Vagina (tissue), 2 donors: Measurements from ENCODE around the gene SLC9A9. TPM values are rescaled to one million over a fixed set of nuclear protein-coding genes. Genes with fewer than 3 reads are reported as not detected.

Experiments
- DNase-seq, 2 donors: peaks; one replicate each; pipeline ENCODE4 v3.0.0-alpha.2; 2017; ENCODE audit errors: extremely low spot score in 2 of 2
- H3K27ac ChIP-seq: fragments of 200-600 bp; sonication (generic); one replicate; pipeline ENCODE4 v1.5.1; 2019
- H3K27me3 ChIP-seq: fragments of 200-600 bp; sonication (generic); one replicate; pipeline ENCODE4 v1.5.1; 2019
- H3K36me3 ChIP-seq, 2 donors: fragments of 200-600 bp; sonication (generic); one replicate each; pipeline ENCODE4 v1.5.1; 2017 to 2019
- H3K4me1 ChIP-seq: fragments of 200-600 bp; sonication (generic); one replicate; pipeline ENCODE4 v1.5.1; 2019
- H3K4me3 ChIP-seq, 2 donors: fragments of 200-600 bp; sonication (generic); 1 replicate in 1 of 2; 2 replicates in 1 of 2; pipeline ENCODE4 v1.5.1; 2016 to 2019
- H3K9me3 ChIP-seq: fragments of 200-600 bp; sonication (generic); one replicate; pipeline ENCODE4 v1.5.1; 2019
- POLR2A ChIP-seq, 2 donors: fragments of 450-650 bp; IDR thresholded peaks; one replicate each; pipeline ENCODE4 v1.6.1; 2017; ENCODE audit warnings: antibody characterized with exemption in 2 of 2, mild to moderate bottlenecking in 2 of 2, moderate library complexity in 2 of 2
- POLR2AphosphoS5 ChIP-seq, 2 donors: sonication (generic); formaldehyde crosslinking; IDR thresholded peaks; one replicate each; pipeline ENCODE4 v1.9.0; 2017; ENCODE audit warnings: antibody characterized with exemption in 2 of 2, mild to moderate bottlenecking in 2 of 2, low read depth in 1 of 2; ENCODE audit not compliant: insufficient read depth in 1 of 2
- intact Hi-C: fragments of 100-400 bp; cut with DNase I; formaldehyde crosslinking; loops from one replicate; pipeline ENCODE4 v1.15.1; 2023
- total RNA-seq: library from RNA; depleted of rRNA; stranded (reverse); fragments of >200 nt; gene quantifications from one replicate; pipeline ENCODE4 v1.2.3, GENCODE V29; 2016
- TF ChIP-seq, protein P1 (sequence below), 3 experiments: fragments of 450-650 bp in 2 of 3; fragments of 200-600 bp in 1 of 3; sonication (generic) in 1 of 3; IDR thresholded peaks; one replicate each; pipeline ENCODE4 v1.5.1; 2017 to 2019; ENCODE audit warnings: antibody characterized with exemption in 3 of 3, mild to moderate bottlenecking in 2 of 3, moderate library complexity in 2 of 3

Gene SLC9A9
- total RNA-seq, 1 donor from 2014 or later: 30.7 TPM

DNA sequence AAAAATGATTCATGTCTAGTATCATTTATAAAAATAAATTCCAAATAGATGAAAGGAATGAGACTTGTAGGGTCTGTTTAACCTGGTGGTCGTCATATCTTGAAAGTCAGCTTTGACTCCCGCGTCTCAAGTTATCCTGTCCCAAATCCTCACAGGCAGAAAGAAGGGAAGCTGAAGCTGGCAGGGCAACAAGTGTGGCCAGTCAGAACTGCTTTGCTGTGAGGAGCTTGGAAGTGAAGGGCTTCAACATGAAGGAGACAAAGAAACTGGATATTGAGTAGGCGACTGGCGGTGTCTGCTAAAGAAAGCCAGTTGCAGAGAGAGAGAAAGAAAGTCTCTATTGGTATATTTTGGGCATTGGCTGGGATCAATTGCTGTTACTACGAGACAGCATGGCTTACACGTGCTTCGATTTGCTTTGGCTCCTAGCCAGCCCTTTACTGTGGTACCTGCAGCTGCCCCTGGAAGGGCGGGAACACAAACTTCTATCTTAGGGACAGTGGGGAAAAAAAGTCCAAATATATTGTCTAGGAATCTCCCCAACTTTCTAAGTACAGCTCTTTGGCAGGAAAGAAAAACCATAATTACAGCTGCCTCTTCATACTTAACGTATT lies 621.5 kb downstream of the SLC9A9 start:
- Histone ChIP-seq H3K27ac (no peak overlapping the region), H3K4me1 (no peaks in the 10 kb centered on the region), H3K27me3 (no peaks in the 10 kb centered on the region), H3K4me3 (no peak overlapping the region), H3K9me3 (no peaks in the 10 kb centered on the region), H3K36me3 (no peaks in the 10 kb centered on the region)
- DNase-seq: no peak
- intact Hi-C loops: no loop called here
- TF ChIP-seq POLR2AphosphoS5 (IDR thresholded peaks at IDR 0.05; ENCODE audit: insufficient read depth in 1 of 2, low read depth in 1 of 2) (no peak), POLR2A (IDR thresholded peaks at IDR 0.05) (no peak)
- TF ChIP-seq, protein P1, sequence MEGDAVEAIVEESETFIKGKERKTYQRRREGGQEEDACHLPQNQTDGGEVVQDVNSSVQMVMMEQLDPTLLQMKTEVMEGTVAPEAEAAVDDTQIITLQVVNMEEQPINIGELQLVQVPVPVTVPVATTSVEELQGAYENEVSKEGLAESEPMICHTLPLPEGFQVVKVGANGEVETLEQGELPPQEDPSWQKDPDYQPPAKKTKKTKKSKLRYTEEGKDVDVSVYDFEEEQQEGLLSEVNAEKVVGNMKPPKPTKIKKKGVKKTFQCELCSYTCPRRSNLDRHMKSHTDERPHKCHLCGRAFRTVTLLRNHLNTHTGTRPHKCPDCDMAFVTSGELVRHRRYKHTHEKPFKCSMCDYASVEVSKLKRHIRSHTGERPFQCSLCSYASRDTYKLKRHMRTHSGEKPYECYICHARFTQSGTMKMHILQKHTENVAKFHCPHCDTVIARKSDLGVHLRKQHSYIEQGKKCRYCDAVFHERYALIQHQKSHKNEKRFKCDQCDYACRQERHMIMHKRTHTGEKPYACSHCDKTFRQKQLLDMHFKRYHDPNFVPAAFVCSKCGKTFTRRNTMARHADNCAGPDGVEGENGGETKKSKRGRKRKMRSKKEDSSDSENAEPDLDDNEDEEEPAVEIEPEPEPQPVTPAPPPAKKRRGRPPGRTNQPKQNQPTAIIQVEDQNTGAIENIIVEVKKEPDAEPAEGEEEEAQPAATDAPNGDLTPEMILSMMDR (IDR thresholded peaks at IDR 0.05): no peak

DNA sequence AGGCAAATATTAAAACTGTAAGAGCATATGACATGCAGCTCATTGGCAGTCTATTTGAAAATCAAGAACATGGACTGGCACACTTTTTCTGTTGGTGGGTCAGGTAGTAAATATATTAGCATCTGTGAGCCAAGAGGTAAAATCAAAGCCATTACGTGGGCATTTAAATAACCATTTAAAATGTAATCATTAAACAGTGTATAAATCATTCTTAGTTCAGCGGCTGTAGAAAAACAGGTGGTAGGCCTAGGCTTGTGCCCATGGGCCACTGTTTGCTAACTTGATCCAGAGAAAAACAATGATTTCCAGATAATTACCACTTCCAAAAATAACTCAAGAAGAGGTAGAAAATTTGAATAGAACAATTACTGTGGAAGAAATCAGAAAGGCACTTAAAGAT lies 623.6 kb downstream of the SLC9A9 start:
- intact Hi-C loops: no loop called here
- no peaks in the 10 kb centered on the region for H3K27me3 ChIP-seq
- H3K36me3 ChIP-seq: no peaks in the 10 kb centered on the region
- no peaks in the 10 kb centered on the region for H3K4me1 ChIP-seq
- DNase-seq: no peak
- H3K9me3 ChIP-seq: no peaks in the 10 kb centered on the region
- TF ChIP-seq POLR2A (IDR thresholded peaks at IDR 0.05): no peak
- TF ChIP-seq, protein P1 (IDR thresholded peaks at IDR 0.05): no peak
- no peak for TF ChIP-seq POLR2AphosphoS5 (IDR thresholded peaks at IDR 0.05; ENCODE audit: insufficient read depth in 1 of 2, low read depth in 1 of 2)
- no peak overlapping the region for H3K27ac ChIP-seq
- no peak overlapping the region for H3K4me3 ChIP-seq

DNA sequence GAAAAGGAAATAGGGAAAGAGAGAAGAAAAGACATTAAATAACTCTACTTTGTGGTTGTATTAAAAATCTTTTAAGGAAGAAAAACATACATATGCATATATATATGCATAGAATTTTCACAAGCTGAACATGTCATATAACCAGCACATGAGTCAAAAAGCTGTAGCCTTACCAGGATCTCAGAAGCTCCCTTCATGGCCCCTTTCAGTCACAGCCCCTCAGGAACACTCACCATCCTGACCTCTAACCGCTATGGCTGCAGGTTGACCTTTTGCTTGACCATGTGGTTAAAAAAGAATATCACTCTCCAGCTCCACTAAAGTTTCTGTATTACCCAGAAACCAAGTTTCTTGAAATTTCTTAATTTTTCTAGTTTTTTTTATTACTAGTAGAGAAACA lies 625.3 kb downstream of the SLC9A9 start:
- H3K36me3 ChIP-seq: no peaks in the 10 kb centered on the region
- H3K27ac ChIP-seq: no peak overlapping the region
- no peak overlapping the region for H3K4me3 ChIP-seq
- H3K4me1 ChIP-seq: no peaks in the 10 kb centered on the region
- H3K27me3 ChIP-seq: no peaks in the 10 kb centered on the region
- no peaks in the 10 kb centered on the region for H3K9me3 ChIP-seq
- DNase-seq: no peak
- TF ChIP-seq POLR2A (IDR thresholded peaks at IDR 0.05) (no peak), POLR2AphosphoS5 (IDR thresholded peaks at IDR 0.05; ENCODE audit: insufficient read depth in 1 of 2, low read depth in 1 of 2) (no peak)
- TF ChIP-seq, protein P1 (IDR thresholded peaks at IDR 0.05): no peak
- intact Hi-C loops: no loop called here

DNA sequence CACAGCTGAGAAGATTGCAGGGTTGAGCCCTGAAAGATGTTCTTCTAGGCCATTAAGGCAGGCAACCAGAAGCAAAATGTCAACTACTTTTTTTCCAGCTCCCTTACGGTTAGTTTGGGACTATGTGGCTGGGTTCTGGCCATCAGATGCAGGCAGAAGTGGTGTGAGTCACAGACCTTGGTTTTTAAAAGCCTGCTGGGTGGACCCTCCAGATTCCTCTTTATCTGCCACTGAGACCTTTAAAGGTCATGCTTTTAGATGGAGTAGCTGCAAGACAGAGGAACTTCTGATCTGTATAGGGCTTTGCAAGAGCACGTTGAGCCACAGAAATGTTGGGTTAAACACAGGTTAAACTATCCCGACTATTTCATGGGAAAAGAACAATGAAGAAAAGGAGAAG lies 625.8 kb downstream of the SLC9A9 start:
- TF ChIP-seq POLR2A (IDR thresholded peaks at IDR 0.05) (no peak), POLR2AphosphoS5 (IDR thresholded peaks at IDR 0.05; ENCODE audit: insufficient read depth in 1 of 2, low read depth in 1 of 2) (no peak)
- TF ChIP-seq, protein P1 (IDR thresholded peaks at IDR 0.05): no peak
- intact Hi-C loops: no loop called here
- DNase-seq: no peak
- H3K27ac ChIP-seq: no peak overlapping the region
- H3K27me3 ChIP-seq: no peaks in the 10 kb centered on the region
- no peak overlapping the region for H3K4me3 ChIP-seq
- H3K4me1 ChIP-seq: no peaks in the 10 kb centered on the region
- no peaks in the 10 kb centered on the region for H3K36me3 ChIP-seq
- H3K9me3 ChIP-seq: no peaks in the 10 kb centered on the region

DNA sequence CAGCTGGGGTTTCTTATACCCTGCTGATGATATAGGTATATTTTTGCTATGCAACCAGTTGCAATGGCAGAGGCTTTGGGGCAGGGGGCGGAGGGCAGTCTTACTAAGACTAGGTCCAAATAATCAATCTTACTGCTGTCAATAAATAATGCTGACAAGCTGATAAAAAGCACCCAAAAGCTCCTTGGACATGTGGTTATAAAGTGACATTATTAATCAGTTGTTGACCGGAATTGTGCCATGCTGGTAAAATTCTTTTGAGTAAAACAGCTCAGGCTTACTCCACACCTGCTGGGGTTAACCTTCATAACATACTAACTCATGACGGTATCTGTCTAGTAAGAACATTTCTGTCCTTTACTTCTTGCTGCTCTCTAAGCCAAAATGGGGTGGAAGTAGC lies 626.8 kb downstream of the SLC9A9 start:
- Histone ChIP-seq H3K4me1 (no peaks in the 10 kb centered on the region), H3K27me3 (no peaks in the 10 kb centered on the region), H3K27ac (no peak overlapping the region), H3K4me3 (no peak overlapping the region), H3K36me3 (no peaks in the 10 kb centered on the region), H3K9me3 (no peaks in the 10 kb centered on the region)
- no peak for DNase-seq
- intact Hi-C loops: no loop called here
- no peak for TF ChIP-seq POLR2A (IDR thresholded peaks at IDR 0.05)
- TF ChIP-seq, protein P1 (IDR thresholded peaks at IDR 0.05): no peak
- TF ChIP-seq POLR2AphosphoS5 (IDR thresholded peaks at IDR 0.05; ENCODE audit: insufficient read depth in 1 of 2, low read depth in 1 of 2): no peak
